ENCODE measurements around the gene ZNF609.

The ZNF609 gene

GRCh38 chr15:64438653-64439447 lies 21.5 kb upstream of the ZNF609 start:
- no peaks in the 10 kb centered on the region for H3K9me3 ChIP-seq (ENCODE audit: control insufficient read depth, low read length)
- DNase-seq (ENCODE audit: low read depth): no peak
- H3K27me3 ChIP-seq (replicated peaks; ENCODE audit: control insufficient read depth, insufficient read depth, low read length): no peaks in the 10 kb centered on the region
- no peak overlapping the region for H3K4me3 ChIP-seq (ENCODE audit: low read length)
- H3K9ac ChIP-seq (ENCODE audit: low read length): no peak overlapping the region
- peaks cover 8% of the 10 kb centered on the region for H3K4me1 ChIP-seq (ENCODE audit: control insufficient read depth, insufficient read depth, low read length)
- H3K36me3 ChIP-seq (ENCODE audit: control insufficient read depth, insufficient read depth, low read length, severe bottlenecking): peaks cover 12% of the 10 kb centered on the region

GRCh38 chr15:64441852-64442251 lies 18.5 kb upstream of the ZNF609 start:
- DNase-seq (ENCODE audit: low read depth): no peak
- Histone ChIP-seq H3K9me3 (ENCODE audit: control insufficient read depth, low read length) (no peaks in the 10 kb centered on the region), H3K9ac (ENCODE audit: low read length) (no peak overlapping the region), H3K36me3 (ENCODE audit: control insufficient read depth, insufficient read depth, low read length, severe bottlenecking) (peaks cover 7% of the 10 kb centered on the region), H3K27me3 (replicated peaks; ENCODE audit: control insufficient read depth, insufficient read depth, low read length) (no peaks in the 10 kb centered on the region), H3K4me1 (ENCODE audit: control insufficient read depth, insufficient read depth, low read length) (peaks cover 20% of the 10 kb centered on the region), H3K4me3 (ENCODE audit: low read length) (no peak overlapping the region)

GRCh38 chr15:64443016-64443415 lies 17.4 kb upstream of the ZNF609 start:
- Histone ChIP-seq H3K27me3 (replicated peaks; ENCODE audit: control insufficient read depth, insufficient read depth, low read length) (no peaks in the 10 kb centered on the region), H3K4me1 (ENCODE audit: control insufficient read depth, insufficient read depth, low read length) (peaks cover 20% of the 10 kb centered on the region), H3K9ac (ENCODE audit: low read length) (no peak overlapping the region), H3K36me3 (ENCODE audit: control insufficient read depth, insufficient read depth, low read length, severe bottlenecking) (peaks cover 14% of the 10 kb centered on the region), H3K9me3 (ENCODE audit: control insufficient read depth, low read length) (no peaks in the 10 kb centered on the region), H3K4me3 (ENCODE audit: low read length) (no peak overlapping the region)
- no peak for DNase-seq (ENCODE audit: low read depth)

GRCh38 chr15:64443747-64444621 lies 16.4 kb upstream of the ZNF609 start:
- Histone ChIP-seq H3K27me3 (replicated peaks; ENCODE audit: control insufficient read depth, insufficient read depth, low read length) (no peaks in the 10 kb centered on the region), H3K36me3 (ENCODE audit: control insufficient read depth, insufficient read depth, low read length, severe bottlenecking) (peaks cover 19% of the 10 kb centered on the region), H3K9ac (ENCODE audit: low read length) (no peak overlapping the region), H3K4me1 (ENCODE audit: control insufficient read depth, insufficient read depth, low read length) (peaks cover 20% of the 10 kb centered on the region), H3K4me3 (ENCODE audit: low read length) (peak overlapping the region; percentile 31), H3K9me3 (ENCODE audit: control insufficient read depth, low read length) (no peaks in the 10 kb centered on the region)
- DNase-seq (ENCODE audit: low read depth): peak; percentile 89

GRCh38 chr15:64444836-64445235 lies 15.5 kb upstream of the ZNF609 start:
- Histone ChIP-seq H3K4me3 (ENCODE audit: low read length) (no peak overlapping the region), H3K4me1 (ENCODE audit: control insufficient read depth, insufficient read depth, low read length) (peaks cover 20% of the 10 kb centered on the region), H3K27me3 (replicated peaks; ENCODE audit: control insufficient read depth, insufficient read depth, low read length) (no peaks in the 10 kb centered on the region), H3K36me3 (ENCODE audit: control insufficient read depth, insufficient read depth, low read length, severe bottlenecking) (peaks cover 21% of the 10 kb centered on the region), H3K9me3 (ENCODE audit: control insufficient read depth, low read length) (no peaks in the 10 kb centered on the region), H3K9ac (ENCODE audit: low read length) (no peak overlapping the region)
- no peak for DNase-seq (ENCODE audit: low read depth)

GRCh38 chr15:64447536-64448315 lies 12.7 kb upstream of the ZNF609 start:
- Histone ChIP-seq H3K9ac (ENCODE audit: low read length) (no peak overlapping the region), H3K36me3 (ENCODE audit: control insufficient read depth, insufficient read depth, low read length, severe bottlenecking) (peaks cover 27% of the 10 kb centered on the region), H3K4me1 (ENCODE audit: control insufficient read depth, insufficient read depth, low read length) (peaks cover 20% of the 10 kb centered on the region), H3K27me3 (replicated peaks; ENCODE audit: control insufficient read depth, insufficient read depth, low read length) (no peaks in the 10 kb centered on the region), H3K9me3 (ENCODE audit: control insufficient read depth, low read length) (no peaks in the 10 kb centered on the region), H3K4me3 (ENCODE audit: low read length) (no peak overlapping the region)
- DNase-seq (ENCODE audit: low read depth): no peak

- Histone ChIP-seq H3K9me3 (ENCODE audit: control insufficient read depth, low read length) (no peaks in the 10 kb centered on the region), H3K27me3 (replicated peaks; ENCODE audit: control insufficient read depth, insufficient read depth, low read length) (no peaks in the 10 kb centered on the region), H3K4me1 (ENCODE audit: control insufficient read depth, insufficient read depth, low read length) (peaks cover 8% of the 10 kb centered on the region), H3K9ac (ENCODE audit: low read length) (no peak overlapping the region), H3K36me3 (ENCODE audit: control insufficient read depth, insufficient read depth, low read length, severe bottlenecking) (peaks cover 31% of the 10 kb centered on the region), H3K4me3 (ENCODE audit: low read length) (no peak overlapping the region)
- DNase-seq (ENCODE audit: low read depth): peak; percentile 15
Measured at GRCh38 chr15:64452988-64453688, 7.2 kb upstream of the ZNF609 start.

GRCh38 chr15:64453689-64454037 lies 6.7 kb upstream of the ZNF609 start:
- Histone ChIP-seq H3K4me3 (ENCODE audit: low read length) (no peak overlapping the region), H3K4me1 (ENCODE audit: control insufficient read depth, insufficient read depth, low read length) (peaks cover 8% of the 10 kb centered on the region), H3K9ac (ENCODE audit: low read length) (no peak overlapping the region), H3K27me3 (replicated peaks; ENCODE audit: control insufficient read depth, insufficient read depth, low read length) (no peaks in the 10 kb centered on the region), H3K36me3 (ENCODE audit: control insufficient read depth, insufficient read depth, low read length, severe bottlenecking) (peaks cover 25% of the 10 kb centered on the region), H3K9me3 (ENCODE audit: control insufficient read depth, low read length) (no peaks in the 10 kb centered on the region)
- peak; percentile 14 for DNase-seq (ENCODE audit: low read depth)

GRCh38 chr15:64454282-64454681 lies 6.1 kb upstream of the ZNF609 start:
- Histone ChIP-seq H3K9me3 (ENCODE audit: control insufficient read depth, low read length) (no peaks in the 10 kb centered on the region), H3K9ac (ENCODE audit: low read length) (no peak overlapping the region), H3K27me3 (replicated peaks; ENCODE audit: control insufficient read depth, insufficient read depth, low read length) (no peaks in the 10 kb centered on the region), H3K4me3 (ENCODE audit: low read length) (no peak overlapping the region), H3K36me3 (ENCODE audit: control insufficient read depth, insufficient read depth, low read length, severe bottlenecking) (peaks cover 29% of the 10 kb centered on the region), H3K4me1 (ENCODE audit: control insufficient read depth, insufficient read depth, low read length) (peaks cover 8% of the 10 kb centered on the region)
- DNase-seq (ENCODE audit: low read depth): no peak

GRCh38 chr15:64455961-64456371 lies 4.4 kb upstream of the ZNF609 start:
- H3K4me1 ChIP-seq (ENCODE audit: control insufficient read depth, insufficient read depth, low read length): peaks cover 8% of the 10 kb centered on the region
- H3K4me3 ChIP-seq (ENCODE audit: low read length): no peak overlapping the region
- no peaks in the 10 kb centered on the region for H3K27me3 ChIP-seq (replicated peaks; ENCODE audit: control insufficient read depth, insufficient read depth, low read length)
- no peak for DNase-seq (ENCODE audit: low read depth)
- H3K9ac ChIP-seq (ENCODE audit: low read length): no peak overlapping the region
- no peaks in the 10 kb centered on the region for H3K9me3 ChIP-seq (ENCODE audit: control insufficient read depth, low read length)
- peaks cover 21% of the 10 kb centered on the region for H3K36me3 ChIP-seq (ENCODE audit: control insufficient read depth, insufficient read depth, low read length, severe bottlenecking)
